RWPE1 (cell line): Measurements from ENCODE around the gene MT1A.

Experiments
- CTCF ChIA-PET: fragments of 350-600 bp; sonication (Branson Sonifier 250); formaldehyde crosslinking; extraction: SDS; loops from one replicate; lab custom pipeline; 2021; lab: Yijun Ruan, JAX
- POLR2A ChIA-PET: fragments of 400-600 bp; formaldehyde crosslinking; extraction: SDS; loops from one replicate; lab custom pipeline; 2020; ENCODE audit warnings: antibody characterized with exemption; ENCODE audit not compliant: low non-redundant PET; lab: Yijun Ruan, JAX
- DNase-seq: peaks from one replicate; pipeline ENCODE4 v3.0.0; 2012; ENCODE audit warnings: low spot score
- H3K27ac ChIP-seq: fragments of 450-650 bp; 2 replicates; pipeline ENCODE4 v1.5.1; 2017
- CTCF ChIP-seq: fragments of 450-650 bp; conservative IDR thresholded peaks from 2 replicates; pipeline ENCODE4 v1.5.1; 2017; ENCODE audit warnings: low read depth, mild to moderate bottlenecking

The MT1A gene

DNA sequence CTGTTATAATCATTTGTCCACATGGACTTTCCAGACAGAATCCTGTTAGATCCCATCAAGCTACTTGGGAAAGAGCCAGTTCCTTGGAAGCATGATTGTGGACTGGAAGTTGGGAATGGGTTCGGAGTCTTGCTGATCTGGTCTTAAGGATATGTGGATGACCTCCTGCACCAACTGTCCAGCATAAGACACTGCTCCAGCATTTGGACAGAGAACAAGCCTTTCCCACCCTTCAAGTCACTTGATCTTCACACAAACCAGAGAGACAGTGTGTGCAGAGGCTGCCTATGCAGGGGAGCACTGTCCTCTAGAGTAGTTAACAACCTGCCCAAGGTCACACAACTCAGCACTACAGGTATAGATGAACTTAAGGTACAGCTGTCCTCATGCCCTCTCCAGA lies 7.4 kb downstream of the MT1A start:
- CTCF ChIA-PET = no interaction called here
- POLR2A ChIA-PET = no interaction called here
- H3K27ac ChIP-seq = no peak overlapping the region
- no peak for TF ChIP-seq CTCF
- DNase-seq = no peak

- DNase-seq = no peak
- TF ChIP-seq CTCF = no peak
- ChIA-PET POLR2A (no interaction called here), CTCF (interaction anchor here (0.6 kb wide), 1 partner anchor 280 kb away, joined by 5 read pairs; no protein-coding TSS in a partner anchor)
- H3K27ac ChIP-seq = no peak overlapping the region
These were observed 9.4 kb downstream of the MT1A start for GRCh38 chr16:56647641-56648431.

DNA sequence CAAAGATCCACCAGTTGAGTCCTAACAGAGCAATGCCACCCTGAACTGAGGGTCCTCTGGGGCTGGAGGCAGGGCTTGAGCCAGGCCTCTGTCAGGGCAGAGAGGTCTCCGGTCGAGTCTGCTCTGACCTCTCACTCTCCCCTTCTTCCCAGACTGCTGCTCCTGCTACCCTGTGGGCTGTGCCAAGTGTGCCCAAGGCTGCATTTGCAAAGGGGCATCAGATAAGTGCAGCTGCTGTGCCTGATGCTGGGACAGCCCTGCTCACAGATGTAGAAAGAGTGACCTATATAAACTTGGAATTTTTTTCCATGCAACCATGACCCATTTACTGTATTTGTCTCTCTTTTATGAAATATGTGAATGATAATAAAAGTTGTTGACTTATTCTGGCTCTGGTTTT lies 10.8 kb downstream of the MT1A start:
- TF ChIP-seq CTCF = no peak
- ChIA-PET CTCF (no interaction called here), POLR2A (no interaction called here)
- no peak overlapping the region for H3K27ac ChIP-seq
- no peak for DNase-seq

- ChIA-PET CTCF (interaction anchor here (1.1 kb wide), 1 partner anchor 26 kb away, joined by 3 read pairs; no protein-coding TSS in a partner anchor), POLR2A (no interaction called here)
- no peak overlapping the region for H3K27ac ChIP-seq
- no peak for TF ChIP-seq CTCF
- peak; percentile 58 for DNase-seq
These were observed 11.4 kb downstream of the MT1A start for GRCh38 chr16:56649820-56650219.

DNA sequence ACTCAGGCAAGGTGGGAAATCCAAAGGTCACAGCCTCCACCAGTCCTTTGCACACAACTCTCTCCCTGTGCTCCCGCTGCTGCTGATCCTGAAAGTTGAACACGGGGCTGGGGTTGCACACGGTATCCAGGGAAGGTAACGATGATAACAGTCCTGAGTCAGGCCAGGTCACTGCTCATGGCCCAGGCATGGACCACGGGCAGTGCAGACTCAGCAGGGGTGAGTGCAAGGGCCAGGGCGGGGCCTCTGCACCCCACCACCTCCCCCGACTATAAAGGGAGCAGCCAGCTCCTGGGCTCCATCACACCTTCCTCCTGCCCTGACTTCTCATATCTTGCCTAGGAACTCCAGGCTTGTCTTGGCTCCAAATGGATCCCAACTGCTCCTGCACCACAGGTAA lies 13.1 kb downstream of the MT1A start, which contains the start of gene MT1B:
TSS of gene MT1B (plus strand) at position 301 of the 400 bp plus-strand sequence. CDS start at position 369, 68 bp downstream.
- POLR2A ChIA-PET = no interaction called here
- H3K27ac ChIP-seq = no peak within 1 kb of the TSS
- DNase-seq = no peak
- CTCF ChIA-PET = no interaction called here
- TF ChIP-seq CTCF = no peak

DNA sequence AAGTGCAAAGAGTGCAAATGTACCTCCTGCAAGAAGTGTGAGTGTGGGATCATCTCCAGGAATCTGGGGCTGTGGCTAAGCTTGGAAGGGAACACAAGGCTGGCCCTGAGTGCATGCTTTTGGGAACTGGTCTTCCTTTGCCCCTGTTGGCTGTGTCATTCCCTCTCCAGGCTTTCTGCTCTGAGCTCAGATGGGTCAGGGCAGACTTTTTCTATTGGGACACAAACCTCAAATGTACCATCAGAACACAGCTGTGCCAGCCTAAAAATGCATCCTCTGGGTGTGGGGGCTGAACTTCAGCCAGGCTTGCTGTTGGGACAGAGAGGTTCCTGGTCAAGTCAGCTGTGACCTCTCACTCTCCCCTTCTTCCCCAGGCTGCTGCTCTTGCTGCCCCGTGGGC lies 14.1 kb downstream of the MT1A start:
- CTCF ChIA-PET = no interaction called here
- no peak for TF ChIP-seq CTCF
- DNase-seq = no peak
- POLR2A ChIA-PET = no interaction called here
- H3K27ac ChIP-seq = no peak overlapping the region
